Daoy (cell line): Measurements from ENCODE around the gene CAMK2N2. TPM values are rescaled to one million over a fixed set of nuclear protein-coding genes. Genes with fewer than 3 reads are reported as not detected.

Experiments used
- DNase-seq: peaks from one replicate; pipeline ENCODE4 v3.0.0-alpha.2; 2015; ENCODE audit warnings: low read depth
- total RNA-seq: library from RNA; depleted of rRNA; stranded (reverse); fragments of >200 nt; shearing (Covaris generic); gene quantifications from 2 replicates; pipeline ENCODE4 v1.2.3, GENCODE V29; 2014

CAMK2N2 gene
- total RNA-seq, 1 experiment from 2014 or later = 0.11 TPM

DNA sequence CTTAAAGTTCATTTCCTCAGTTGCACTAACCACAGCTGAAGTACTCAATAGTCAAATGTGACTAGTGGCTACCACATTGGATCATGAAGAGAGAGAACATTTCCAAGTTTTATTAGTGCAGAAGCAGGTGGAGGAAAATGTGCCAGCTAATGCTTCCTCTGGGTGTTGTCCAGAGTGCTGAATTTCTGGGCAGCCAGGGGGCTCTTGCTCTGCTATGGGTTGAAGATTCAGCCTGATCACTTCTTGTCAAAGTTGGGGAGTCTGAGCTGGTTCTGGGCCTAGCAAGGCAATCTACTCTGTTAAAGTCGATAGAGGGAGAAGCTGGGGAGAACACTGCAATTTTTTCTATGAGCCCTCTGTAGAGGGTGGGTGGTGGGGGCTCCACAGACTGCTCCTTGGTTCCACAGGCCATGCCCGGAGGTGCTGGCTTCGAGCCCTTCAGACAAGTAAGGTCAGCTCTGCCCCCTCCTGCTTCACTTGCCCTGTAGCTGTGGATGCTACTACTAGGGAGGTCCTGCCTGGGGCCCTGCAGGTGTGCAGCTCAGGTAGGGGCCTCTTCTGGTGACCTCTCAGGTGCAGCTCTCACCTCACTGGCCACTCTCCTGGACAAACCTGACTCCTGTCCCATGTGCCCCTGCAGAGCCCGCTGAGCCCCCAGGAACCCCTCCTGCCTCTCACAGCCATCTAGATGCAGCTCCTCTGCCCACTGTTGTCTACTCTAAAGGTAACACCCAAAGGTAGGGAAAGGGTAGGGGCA is 20.8 kb downstream of the CAMK2N2 start:
- no peak for DNase-seq

DNA sequence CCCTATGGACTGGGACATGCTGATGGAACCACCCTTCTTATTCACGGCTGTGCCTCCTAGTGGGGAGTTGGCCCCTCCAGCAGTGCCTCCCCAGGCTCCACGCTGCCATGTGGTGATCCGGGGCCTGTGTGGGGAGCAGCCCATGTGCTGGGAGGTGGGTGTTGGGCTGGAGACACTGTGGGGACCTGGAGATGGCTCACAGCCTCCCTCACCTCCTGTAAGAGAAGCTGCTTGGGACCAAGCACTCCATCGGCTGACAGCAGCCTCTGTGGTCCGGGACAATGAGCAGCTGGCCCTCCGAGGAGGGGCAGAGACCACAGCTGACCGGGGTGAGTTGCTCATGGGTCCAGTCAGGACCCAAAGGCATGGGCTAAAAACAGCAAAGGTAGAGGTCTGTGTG is 21.6 kb downstream of the CAMK2N2 start:
- no peak for DNase-seq

DNA sequence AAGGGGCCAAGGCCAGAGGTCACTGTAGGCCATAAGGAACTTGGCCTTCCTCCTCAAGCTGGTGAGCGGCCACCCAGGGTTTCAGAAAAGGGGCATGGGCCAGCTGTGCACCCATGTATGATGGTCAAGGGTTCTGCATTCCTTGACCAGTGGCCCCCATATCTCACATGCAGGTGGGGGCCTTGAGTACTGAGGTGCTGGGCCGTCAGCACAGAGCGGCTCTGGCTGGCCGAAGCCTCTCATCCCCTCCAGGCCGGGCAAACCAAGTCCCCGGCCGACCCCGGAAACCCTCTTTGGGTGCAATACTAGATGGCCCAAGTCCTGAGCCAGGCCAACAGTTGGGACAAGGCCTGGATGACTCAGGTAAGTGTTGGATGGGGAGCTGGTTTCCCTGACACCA is 22.1 kb downstream of the CAMK2N2 start:
- DNase-seq = no peak

DNA sequence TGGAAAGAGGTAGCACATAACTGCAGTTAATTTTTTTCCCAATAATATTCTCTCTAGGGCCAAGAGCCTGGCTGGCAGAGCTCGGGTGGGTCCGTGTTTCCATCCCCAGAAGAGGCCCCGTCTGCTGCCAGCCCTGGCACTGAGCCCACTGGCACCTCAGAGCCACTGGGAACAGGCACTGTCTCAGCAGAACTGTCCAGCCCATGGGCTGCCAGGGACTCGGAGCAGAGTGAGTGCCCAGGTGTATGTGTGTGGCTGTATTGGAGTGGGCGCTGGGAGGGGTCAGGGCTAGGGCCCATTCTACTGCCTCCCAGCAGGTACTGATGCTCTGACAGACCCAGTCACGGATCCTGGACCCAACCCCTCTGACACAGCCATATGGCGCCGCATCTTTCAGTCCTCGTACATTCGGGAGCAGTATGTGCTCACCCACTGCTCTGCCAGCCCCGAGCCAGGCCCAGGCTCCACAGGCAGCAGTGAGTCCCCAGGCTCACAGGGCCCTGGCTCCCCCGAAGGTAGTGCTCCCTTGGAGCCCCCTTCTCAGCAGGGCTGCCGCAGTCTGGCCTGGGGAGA is 23.0 kb downstream of the CAMK2N2 start:
- no peak for DNase-seq

DNA sequence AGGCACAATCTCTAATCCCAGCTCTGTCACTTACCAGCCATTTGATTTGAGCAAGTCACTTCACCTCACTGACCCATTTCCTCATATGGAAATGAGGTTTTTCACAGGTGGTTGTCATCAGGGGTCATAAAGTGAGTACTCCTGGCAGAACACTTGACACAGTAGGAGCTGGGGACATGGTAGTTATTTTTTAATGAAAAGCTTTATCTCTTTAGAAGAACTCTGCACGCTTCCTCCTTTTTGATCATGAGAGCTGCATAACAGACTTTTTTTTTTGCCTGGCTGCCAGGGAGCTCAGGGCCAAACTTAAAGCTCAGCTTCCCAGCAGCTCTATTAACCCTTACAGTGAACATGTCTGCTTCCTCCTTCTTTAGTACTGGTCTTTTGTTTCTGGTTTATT is 23.5 kb downstream of the CAMK2N2 start:
- DNase-seq = no peak

DNA sequence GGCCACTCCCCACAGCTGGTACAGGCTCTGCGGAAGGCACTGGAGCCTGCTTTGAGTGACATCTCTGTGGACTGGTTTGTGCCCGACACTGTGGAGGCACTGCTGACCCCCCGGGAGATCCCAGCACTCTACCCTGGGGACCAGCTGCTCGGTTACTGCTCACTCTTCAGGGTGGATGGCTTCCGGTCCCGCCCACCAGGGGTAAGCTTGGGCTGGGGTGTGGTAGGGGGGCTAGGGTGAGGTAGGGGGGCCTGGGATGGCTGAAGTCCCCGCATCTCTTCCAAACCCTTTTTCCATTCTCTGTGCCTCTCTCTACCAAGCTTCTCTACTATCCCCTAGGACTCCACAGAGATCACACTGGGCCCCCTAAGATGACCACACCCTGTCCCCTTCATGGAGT is 24.1 kb downstream of the CAMK2N2 start:
- no peak for DNase-seq

DNA sequence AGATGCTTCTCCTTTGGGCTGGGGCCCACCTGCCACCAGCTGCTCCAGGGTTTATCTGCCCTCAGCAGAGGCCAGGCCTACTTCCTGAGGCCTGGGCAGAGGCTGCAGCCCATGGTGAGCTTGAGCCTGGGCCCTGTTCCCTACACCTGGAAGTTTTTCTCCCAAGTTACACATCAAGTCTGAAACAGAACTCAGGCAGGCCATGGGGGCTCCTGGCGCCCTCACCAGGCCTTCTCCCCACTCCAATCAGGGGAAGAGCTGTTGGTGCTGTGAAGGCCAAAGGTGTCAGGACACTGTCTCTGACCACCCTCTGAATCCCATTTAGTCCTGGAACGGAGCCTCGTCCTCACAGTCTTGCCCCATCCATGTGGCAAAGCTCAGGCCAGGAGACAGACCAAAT is 24.7 kb downstream of the CAMK2N2 start:
- DNase-seq = no peak

DNA sequence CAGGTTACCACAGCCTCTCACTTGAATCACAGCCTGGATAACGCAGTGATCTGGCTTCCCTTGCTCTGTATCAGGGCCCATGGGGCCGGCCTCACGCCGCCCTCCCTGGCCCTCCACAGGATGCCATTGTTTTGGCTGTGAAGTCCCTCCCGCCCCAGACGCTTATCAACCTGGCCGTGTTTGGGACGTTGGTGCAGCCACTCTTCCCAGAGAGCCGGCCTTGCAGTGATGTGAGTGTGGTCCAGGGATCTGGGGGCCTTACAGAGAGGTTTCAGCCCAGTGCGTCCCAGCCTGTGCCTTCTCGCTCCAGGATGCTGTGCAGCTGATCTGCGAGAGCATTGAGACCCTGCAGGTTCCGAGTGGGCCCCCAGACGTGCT is 25.3 kb downstream of the CAMK2N2 start:
- no peak for DNase-seq

DNA sequence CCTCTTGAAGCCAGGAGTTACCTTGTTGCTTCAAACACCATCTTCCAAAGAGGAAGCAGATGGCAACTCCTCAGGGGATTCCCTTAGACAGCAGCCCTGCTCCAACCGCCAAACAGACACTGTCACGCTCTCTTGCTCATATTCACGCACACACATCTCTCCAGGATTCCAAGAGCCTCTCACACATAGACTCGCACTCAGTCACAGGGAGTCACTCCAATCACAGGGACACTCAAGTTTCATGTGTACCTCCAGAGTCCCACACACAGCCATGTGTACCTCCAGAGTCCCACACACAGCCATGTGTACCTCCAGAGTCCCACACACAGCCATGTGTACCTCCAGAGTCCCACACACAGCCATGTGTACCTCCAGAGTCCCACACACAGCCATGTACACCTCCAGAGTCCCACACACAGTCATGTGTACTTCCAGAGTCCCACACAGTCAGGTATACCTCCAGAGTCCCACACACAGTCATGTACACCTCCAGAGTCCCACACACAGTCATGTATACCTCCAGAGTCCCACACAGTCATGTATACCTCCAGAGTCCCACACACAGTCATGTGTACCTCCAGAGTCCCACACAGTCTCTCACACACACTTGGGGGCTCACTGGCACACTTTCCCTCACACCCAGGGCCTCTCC is 25.8 kb downstream of the CAMK2N2 start:
- DNase-seq = no peak

DNA sequence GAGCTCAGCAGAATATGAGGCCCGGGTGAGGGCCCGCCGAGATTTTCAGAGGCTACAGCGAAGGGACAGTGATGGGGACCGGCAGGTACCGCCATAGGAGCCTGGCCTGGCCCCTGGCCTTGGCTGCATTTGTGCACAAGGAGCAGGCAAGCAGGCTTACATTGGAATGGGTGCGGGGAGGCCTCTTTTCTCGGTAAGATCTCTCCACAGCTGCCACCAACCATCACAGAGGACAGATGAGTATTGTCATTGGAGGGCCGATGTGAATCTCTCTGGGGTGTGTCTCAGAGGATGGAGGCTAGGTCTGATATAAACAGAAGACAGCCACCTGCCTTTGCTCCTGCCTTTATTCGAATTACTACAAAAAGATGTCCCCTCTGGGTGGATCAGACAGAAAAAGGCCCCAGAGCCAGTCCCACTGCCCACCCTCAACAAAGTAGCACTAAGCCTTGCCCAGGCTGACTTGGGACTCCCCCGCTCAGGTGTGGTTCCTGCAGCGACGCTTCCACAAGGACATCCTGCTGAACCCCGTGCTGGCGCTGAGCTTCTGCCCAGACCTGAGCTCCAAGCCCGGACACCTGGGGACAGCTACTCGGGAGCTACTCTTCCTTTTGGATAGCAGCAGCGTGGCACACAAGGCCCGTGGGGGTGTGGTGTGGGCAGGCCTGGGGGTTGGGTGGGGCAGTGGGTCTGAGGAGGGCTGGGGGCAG is 26.5 kb downstream of the CAMK2N2 start:
- no peak for DNase-seq

DNA sequence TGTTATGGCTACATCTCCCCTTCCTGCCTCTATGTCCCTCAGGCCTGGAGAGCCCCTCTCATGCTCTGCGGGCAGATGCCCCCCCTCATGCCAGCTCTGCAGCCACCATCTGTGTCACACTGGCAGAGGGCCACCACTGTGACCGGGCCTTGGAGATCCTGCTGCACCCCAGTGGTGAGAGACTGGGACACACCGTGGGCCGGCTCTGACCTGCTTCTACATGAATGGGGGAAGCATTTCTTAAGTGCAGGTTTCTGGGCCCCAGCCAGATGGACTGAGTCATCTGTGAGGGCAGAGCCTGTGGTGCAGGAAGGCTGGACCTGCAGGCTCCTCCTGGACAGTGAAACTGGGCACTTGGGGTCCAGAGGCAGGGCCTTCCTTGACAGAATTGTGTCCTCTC is 27.1 kb downstream of the CAMK2N2 start:
- peak; percentile 83 for DNase-seq

DNA sequence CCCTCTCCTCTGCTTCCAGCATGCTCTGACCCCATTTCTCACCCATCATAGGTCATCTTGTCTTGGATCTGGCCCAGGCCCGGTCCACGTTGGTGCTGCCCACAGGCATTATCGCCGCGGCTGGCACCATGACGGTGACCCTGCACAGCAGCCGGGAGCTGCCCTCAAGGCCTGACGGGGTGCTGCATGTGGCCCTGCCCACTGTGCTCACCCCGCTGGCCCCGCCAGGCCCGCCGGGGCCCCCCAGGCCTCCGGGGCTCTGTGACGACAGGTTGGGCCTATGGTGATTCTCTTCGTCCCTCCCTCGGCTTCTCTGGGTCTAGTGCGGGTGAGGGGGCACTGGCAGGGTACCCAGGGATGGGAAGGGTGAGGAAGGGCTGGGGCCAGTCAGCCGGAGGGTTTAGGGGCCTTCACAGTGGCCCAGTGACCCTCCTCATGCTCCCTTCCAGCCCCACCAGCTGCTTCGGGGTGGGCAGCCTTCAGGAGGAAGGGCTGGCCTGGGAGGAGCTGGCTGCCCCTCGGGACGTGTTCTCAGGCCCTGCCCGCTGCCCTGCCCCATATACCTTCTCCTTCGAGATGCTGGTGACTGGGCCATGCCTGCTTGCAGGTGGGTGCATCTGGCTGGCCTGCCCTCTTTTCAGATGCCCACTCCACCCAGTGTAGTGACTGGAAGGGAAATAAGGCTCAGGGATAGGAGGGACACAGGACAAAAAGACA is 28.1 kb downstream of the CAMK2N2 start:
- no peak for DNase-seq

DNA sequence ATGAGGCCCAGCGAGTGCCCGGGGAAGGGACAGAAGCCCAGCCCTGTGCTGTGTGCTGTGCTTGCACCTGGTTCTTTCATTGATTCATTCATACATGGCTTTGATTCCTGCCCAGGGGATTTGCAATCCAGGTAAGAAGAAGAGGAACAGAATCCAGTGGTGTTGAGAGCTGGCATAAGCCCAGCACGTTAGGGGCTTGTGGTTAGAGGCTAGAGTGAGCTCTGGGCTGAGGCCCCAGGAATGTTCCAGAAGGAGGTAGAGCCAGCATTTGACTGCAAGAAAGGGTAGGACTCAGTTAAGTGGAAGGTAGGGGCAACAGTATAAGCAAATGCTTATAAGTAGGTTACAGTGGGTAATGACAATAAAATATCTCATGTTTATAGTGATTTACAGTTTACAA is 29.7 kb downstream of the CAMK2N2 start:
- DNase-seq = no peak

DNA sequence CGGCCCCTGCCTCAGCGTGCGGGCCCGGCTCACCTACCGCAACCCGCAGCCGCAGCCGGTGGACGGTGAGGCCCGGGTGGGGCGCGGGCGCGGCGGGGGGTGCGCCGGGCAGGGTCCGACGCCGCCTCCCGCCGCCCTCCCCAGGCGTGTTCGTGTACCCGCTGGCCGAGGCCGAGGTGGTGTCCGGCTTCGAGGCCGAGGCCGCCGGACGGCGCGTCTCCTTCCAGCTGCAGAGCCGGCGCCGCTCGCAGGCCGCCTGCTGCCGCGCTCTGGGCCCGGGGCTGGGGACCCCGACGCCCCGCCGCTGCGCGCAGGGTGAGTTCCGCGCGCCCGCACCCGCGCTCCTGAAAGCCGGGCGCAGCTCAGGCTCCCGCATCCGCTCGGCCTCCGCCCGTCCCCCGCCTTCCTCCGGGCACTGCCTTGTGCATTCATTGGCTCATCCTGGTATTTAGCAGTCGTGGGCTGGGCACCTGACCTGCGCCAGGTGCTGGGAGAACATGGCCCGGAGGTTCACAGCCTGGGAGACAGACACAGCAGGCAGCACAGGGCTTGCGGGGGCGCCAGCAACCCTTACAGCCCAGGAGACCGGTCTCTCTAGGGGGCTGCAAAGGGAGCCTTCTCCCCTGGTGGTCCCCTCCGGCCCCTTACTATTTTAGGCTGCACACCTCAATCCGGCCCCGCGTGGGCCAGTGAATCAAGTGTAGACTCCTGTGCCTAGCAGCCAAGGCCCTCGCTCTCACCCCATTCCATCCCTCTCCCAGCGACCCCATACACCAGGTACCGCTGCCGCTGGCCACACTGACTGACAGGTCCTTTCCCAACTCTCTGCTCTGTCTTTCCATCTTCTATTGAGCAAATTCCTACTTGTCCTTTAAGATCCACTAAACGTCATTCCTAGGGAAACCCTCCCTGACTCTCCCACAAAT is 30.5 kb downstream of the CAMK2N2 start:
- no peak for DNase-seq

DNA sequence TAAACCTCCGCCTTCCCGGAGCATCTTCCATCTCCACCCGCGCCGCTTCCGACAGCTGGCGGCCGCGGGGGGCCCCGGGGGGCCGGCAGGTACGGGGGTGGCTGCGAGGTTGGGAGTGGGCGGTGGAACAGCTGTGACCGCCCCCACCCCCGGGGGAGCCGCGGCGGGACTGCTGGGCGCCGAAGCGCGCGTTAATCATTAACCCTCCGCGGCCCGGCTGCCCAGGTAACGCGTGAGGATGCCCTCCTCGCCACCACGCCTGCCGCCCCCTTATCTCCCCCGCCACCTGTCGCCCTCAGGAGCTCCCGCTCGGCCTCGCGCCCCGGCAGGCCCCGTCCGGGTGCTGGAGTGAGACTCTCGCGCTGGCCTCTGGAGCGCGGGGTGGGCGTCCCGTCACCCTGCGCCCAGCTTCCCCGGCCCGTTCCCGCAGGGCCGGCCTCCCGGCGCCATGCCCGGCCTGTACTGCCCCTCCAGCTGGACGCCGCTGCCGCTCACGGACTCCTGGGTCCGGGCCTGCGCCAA is 31.2 kb downstream of the CAMK2N2 start:
- no peak for DNase-seq

DNA sequence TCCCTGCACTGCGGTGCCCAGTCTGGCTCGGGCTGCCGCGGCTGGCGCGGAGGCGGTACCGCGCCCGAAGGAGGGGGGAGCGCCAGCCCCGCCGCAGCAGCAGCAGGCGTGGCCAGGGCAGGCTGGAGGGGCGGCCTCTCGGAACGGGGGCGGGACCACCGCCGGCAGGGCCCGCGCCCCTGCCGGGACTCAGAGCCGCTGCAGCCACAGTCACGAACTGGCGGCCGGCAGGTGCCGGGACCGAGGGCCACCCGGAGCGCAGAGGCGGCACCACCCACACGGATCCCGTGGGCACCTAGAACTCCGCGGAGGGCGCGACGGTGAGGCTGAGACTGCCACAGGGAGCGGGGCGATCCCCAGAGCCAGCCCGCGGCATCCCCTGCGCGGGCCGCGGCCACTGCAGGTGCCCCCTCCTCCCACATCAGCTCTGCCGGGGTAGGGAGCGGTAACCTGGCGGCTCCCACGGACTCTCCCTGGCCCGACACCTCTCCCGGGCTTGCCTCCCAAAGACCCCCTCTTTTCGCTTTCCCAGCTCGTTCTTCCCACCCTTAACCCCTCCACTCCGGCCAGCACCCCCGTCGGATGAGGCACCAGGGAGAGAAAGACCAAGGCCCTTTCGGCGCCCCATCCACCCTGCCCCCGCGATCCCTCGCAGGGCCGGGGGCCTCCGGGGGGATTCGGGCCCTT is 31.8 kb downstream of the CAMK2N2 start, which contains the start of gene VWA5B2:
VWA5B2 (plus strand) TSS at position 192 of the 687 bp plus-strand sequence. CDS start 944 bp downstream, outside the sequence.
- peak; percentile 83 for DNase-seq

DNA sequence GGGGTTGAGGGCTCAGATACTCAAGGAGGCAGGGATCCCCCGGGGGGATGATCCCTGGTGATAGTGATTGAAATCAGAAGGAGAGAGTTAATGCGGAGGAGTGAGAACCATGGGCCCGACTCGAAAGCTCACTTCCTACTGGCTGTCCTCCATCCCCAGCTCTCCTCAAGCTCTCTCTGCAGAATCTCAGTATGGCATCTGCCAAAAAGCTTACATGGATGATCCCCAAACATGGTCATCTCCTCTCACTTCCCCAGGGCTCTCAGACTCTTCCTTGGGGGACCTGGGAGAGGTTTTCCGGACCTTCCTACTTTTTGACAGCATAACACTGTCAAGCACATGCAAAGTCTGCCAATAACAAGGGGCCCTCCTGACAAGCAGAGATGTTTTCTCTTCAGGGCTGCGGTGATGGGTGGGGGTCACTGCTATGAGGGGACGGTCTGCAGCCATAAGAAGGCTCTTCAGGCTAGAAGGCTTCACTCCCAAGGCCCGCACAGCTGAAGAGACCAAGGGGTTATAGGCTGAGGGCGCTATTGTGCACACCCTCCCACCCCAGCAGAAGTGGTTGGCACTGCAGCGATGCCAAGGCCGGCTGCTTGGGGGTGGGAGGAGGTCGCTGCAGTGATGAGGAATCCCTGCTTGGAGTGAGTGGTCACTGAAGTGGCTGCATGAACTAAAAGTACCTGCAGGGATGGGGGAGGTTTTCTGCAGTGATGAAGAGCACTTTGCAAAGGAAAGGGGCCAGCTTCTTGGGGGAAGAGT is 32.8 kb downstream of the CAMK2N2 start:
- no peak for DNase-seq

DNA sequence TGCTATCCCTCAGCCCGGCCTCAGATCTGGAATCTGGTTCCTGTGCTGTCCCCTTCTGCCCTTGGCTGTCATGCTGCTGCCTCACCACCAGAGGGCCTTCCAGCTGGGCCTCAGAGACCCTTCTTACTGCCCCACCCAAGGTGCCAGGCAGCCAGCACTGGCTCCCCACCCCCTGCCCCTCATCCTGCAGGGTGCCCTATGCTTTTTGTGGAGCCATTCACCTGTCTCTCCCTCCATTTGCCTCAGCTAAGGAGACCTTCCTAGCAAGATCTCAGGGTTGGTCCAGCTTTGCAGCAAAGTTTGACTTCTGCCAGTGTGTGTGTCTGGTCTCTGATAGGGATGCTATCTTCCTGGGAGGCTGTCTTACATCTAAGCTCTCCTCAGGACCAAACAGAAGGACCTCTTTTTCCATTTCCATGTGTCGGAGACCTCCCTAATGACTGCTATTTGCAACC is 33.8 kb downstream of the CAMK2N2 start:
- DNase-seq = peak; percentile 62

DNA sequence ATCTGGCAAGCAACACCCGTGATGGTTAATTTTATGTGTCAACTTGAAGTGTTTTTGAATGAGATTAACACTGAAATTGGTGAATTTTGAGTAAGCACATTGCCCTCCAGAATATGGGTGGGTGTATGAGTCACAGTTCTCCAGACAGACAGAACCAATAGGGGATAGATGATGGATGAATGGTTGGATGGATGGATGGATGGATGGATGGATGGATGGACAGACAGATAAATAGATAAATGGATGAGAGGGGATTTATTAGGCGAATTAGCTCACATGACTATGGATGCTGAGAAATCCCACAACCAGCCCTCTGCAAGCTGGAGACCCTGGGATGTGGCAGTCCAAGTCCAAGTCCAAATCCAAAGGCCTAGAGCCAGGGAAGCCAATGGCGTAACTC is 37.4 kb downstream of the CAMK2N2 start:
- DNase-seq = no peak
